GM18873 (cell line): ENCODE measurements around the gene NECTIN2.
"Not testable (repeated sequence)": the region's sequence is repeated elsewhere in the genome, so short reads cannot be mapped to it uniquely, and the experiment has no call there.

Experiments
- ATAC-seq: cut with Tn5 transposase; IDR thresholded peaks from one replicate; pipeline ENCODE4 v1.9.1; 2021; ENCODE audit warnings: mild to moderate bottlenecking, moderate library complexity, moderate number of reproducible peaks; ENCODE audit not compliant: unreplicated experiment, low FRiP score

NECTIN2 gene

GRCh38 chr19:44848812-44849447, 2.8 kb downstream of the NECTIN2 start:
- no peak for ATAC-seq

GRCh38 chr19:44850641-44851109, 4.6 kb downstream of the NECTIN2 start:
- ATAC-seq, result no peak

- ATAC-seq, result no peak
Measured at GRCh38 chr19:44851427-44851826, 5.3 kb downstream of the NECTIN2 start.

- ATAC-seq, result no peak
Measured at GRCh38 chr19:44855606-44856005, 9.5 kb downstream of the NECTIN2 start.

GRCh38 chr19:44856421-44857083, 10.5 kb downstream of the NECTIN2 start:
- ATAC-seq, result no peak

- no peak for ATAC-seq
Measured at GRCh38 chr19:44857837-44858236, 11.7 kb downstream of the NECTIN2 start.

- ATAC-seq, result not testable (repeated sequence)
Measured at GRCh38 chr19:44861576-44861975, 15.5 kb downstream of the NECTIN2 start.

- no peak for ATAC-seq
Measured at GRCh38 chr19:44863990-44864389, 17.9 kb downstream of the NECTIN2 start.

- ATAC-seq, result no peak
Measured at GRCh38 chr19:44865196-44865767, 19.2 kb downstream of the NECTIN2 start.

- no peak for ATAC-seq
Measured at GRCh38 chr19:44866664-44867063, 20.6 kb downstream of the NECTIN2 start.

- no peak for ATAC-seq
Measured at GRCh38 chr19:44867578-44867977, 21.5 kb downstream of the NECTIN2 start.

GRCh38 chr19:44869733-44870470, 23.8 kb downstream of the NECTIN2 start:
- no peak for ATAC-seq

GRCh38 chr19:44871809-44872208, 25.7 kb downstream of the NECTIN2 start:
- no peak for ATAC-seq

GRCh38 chr19:44872661-44873060, 26.6 kb downstream of the NECTIN2 start:
- no peak for ATAC-seq

- ATAC-seq, result no peak
Measured at GRCh38 chr19:44874317-44874716, 28.2 kb downstream of the NECTIN2 start.

GRCh38 chr19:44875666-44876451, 29.8 kb downstream of the NECTIN2 start:
- ATAC-seq, result no peak

- no peak for ATAC-seq
Measured at GRCh38 chr19:44876930-44877535, 30.9 kb downstream of the NECTIN2 start.

- no peak for ATAC-seq
Measured at GRCh38 chr19:44878120-44878865, 32.2 kb downstream of the NECTIN2 start.
